ENCODE measurements around the gene OR2B6. TPM values are rescaled to one million over a fixed set of nuclear protein-coding genes. Genes with fewer than 3 reads are reported as not detected.

The OR2B6 gene
- total and polyA plus RNA-seq, 2 donors from 2014 or later: not detected

DNA sequence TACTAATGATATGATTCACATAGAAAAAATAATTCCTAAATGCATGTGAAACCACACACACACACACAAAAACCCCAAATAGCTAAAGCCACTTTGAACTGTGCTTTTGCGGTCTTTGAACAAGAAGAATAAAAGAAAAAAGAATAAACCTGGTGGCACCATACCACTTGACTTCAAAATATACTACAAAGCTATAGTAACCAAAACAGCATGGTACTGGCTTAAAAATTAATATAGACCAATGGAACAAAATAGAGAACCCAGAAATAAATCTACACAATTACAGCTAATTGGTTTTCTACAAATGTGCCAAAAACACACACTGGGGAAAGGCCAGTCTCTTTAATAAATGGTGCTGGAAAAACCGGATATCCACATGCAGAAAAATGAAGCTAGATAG lies 13.4 kb downstream of the OR2B6 start:
- intact Hi-C loops (cut with DNase I): no loop called here
- Histone ChIP-seq H3K27me3 (ENCODE audit: control insufficient read depth, insufficient read depth, low read length) (no peaks in the 10 kb centered on the region), H3K9me3 (ENCODE audit: control insufficient read depth in 2 of 3, insufficient read depth in 1 of 3, low read length in 3 of 3) (peaks cover 0 to 7% (median 2%) of the 10 kb centered on the region in 3 donors), H3K27ac (ENCODE audit: low read depth in 2 of 2, low read length in 2 of 2) (no peak overlapping the region), H3K4me3 (ENCODE audit: low read length in 3 of 3) (no peak overlapping the region), H3K9ac (ENCODE audit: low read length in 3 of 3) (no peak overlapping the region), H3K4me1 (ENCODE audit: control insufficient read depth in 2 of 3, insufficient read depth in 2 of 3, low read depth in 1 of 3, low read length in 3 of 3) (no peaks in the 10 kb centered on the region), H3K36me3 (ENCODE audit: control insufficient read depth in 2 of 3, insufficient read depth in 3 of 3, low read length in 3 of 3) (no peaks in the 10 kb centered on the region)
- no peak for DNase-seq
- FAIRE-seq: no peak
- TF ChIP-seq, protein P1, sequence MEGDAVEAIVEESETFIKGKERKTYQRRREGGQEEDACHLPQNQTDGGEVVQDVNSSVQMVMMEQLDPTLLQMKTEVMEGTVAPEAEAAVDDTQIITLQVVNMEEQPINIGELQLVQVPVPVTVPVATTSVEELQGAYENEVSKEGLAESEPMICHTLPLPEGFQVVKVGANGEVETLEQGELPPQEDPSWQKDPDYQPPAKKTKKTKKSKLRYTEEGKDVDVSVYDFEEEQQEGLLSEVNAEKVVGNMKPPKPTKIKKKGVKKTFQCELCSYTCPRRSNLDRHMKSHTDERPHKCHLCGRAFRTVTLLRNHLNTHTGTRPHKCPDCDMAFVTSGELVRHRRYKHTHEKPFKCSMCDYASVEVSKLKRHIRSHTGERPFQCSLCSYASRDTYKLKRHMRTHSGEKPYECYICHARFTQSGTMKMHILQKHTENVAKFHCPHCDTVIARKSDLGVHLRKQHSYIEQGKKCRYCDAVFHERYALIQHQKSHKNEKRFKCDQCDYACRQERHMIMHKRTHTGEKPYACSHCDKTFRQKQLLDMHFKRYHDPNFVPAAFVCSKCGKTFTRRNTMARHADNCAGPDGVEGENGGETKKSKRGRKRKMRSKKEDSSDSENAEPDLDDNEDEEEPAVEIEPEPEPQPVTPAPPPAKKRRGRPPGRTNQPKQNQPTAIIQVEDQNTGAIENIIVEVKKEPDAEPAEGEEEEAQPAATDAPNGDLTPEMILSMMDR (IDR thresholded peaks at IDR 0.05; ENCODE audit: borderline replicate concordance, extremely low read depth, insufficient read depth): no peak

DNA sequence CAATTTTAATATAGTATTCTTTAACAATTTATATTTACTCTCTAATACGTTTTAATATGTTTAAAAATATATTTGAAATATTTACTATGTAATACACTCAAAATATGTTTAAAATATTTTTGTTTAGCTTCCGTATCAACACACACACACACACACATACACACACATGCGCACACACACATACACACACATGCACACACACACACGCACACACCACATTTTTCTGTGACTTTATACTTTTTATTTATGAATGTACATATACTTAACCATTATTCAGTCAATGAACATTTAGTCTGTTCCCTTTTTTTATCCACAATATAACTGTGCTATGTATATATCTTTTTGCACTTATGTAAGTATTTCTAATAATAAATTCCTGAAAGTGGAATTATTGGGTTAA lies 15.7 kb downstream of the OR2B6 start:
- TF ChIP-seq, protein P1 (IDR thresholded peaks at IDR 0.05; ENCODE audit: borderline replicate concordance, extremely low read depth, insufficient read depth): no peak
- DNase-seq: no peak
- intact Hi-C loops (cut with DNase I): no loop called here
- Histone ChIP-seq H3K36me3 (ENCODE audit: control insufficient read depth in 2 of 3, insufficient read depth in 3 of 3, low read length in 3 of 3) (no peaks in the 10 kb centered on the region), H3K27ac (ENCODE audit: low read depth in 2 of 2, low read length in 2 of 2) (no peak overlapping the region), H3K27me3 (ENCODE audit: control insufficient read depth, insufficient read depth, low read length) (no peaks in the 10 kb centered on the region), H3K9me3 (ENCODE audit: control insufficient read depth in 2 of 3, insufficient read depth in 1 of 3, low read length in 3 of 3) (peaks cover 0 to 7% (median 0%) of the 10 kb centered on the region in 3 donors), H3K4me3 (ENCODE audit: low read length in 3 of 3) (no peak overlapping the region), H3K4me1 (ENCODE audit: control insufficient read depth in 2 of 3, insufficient read depth in 2 of 3, low read depth in 1 of 3, low read length in 3 of 3) (no peaks in the 10 kb centered on the region), H3K9ac (ENCODE audit: low read length in 3 of 3) (no peak overlapping the region)
- FAIRE-seq: no peak

DNA sequence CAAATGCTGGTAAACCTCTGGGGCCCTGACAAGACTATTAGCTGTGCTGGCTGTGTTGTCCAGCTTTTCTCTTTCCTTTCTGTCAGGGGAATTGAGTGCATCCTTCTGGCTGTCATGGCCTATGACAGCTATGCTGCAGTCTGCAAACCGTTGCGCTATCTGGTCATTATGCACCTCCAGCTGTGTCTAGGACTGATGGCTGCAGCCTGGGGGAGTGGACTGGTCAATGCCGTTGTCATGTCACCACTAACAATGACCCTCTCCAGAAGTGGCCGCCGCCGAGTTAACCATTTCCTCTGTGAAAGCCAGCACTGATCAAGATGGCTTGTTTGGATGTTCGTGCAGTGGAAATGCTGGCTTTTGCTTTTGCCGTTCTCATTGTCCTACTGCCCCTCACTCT lies 20.3 kb downstream of the OR2B6 start:
- H3K36me3 ChIP-seq (ENCODE audit: control insufficient read depth in 2 of 3, insufficient read depth in 3 of 3, low read length in 3 of 3): no peaks in the 10 kb centered on the region
- no peak overlapping the region for H3K9ac ChIP-seq (ENCODE audit: low read length in 3 of 3)
- TF ChIP-seq, protein P1 (IDR thresholded peaks at IDR 0.05; ENCODE audit: borderline replicate concordance, extremely low read depth, insufficient read depth): no peak
- no peaks in the 10 kb centered on the region for H3K27me3 ChIP-seq (ENCODE audit: control insufficient read depth, insufficient read depth, low read length)
- no peak overlapping the region for H3K27ac ChIP-seq (ENCODE audit: low read depth in 2 of 2, low read length in 2 of 2)
- FAIRE-seq (no peak), DNase-seq (no peak)
- intact Hi-C loops (cut with DNase I): no loop called here
- no peaks in the 10 kb centered on the region for H3K9me3 ChIP-seq (ENCODE audit: control insufficient read depth in 2 of 3, insufficient read depth in 1 of 3, low read length in 3 of 3)
- H3K4me1 ChIP-seq (ENCODE audit: control insufficient read depth in 2 of 3, insufficient read depth in 2 of 3, low read depth in 1 of 3, low read length in 3 of 3): no peaks in the 10 kb centered on the region
- no peak overlapping the region for H3K4me3 ChIP-seq (ENCODE audit: low read length in 3 of 3)

DNA sequence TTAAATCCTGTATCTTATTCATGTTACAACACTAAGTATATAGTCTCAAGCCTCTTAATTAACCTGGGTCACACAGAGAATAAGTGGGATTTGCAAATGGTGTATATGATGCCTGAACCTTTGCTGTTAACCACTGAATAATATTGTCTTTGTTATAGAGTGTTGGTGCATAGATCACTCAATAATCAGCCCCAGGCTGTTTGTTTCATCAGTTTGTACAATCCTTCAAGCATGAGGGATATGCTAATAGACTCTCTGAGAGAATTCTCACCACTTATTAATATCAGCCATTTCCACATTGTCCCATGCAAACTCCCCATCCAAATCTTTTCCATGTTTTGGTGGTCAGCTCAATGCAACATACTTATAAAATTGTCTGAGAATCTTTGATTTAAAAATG lies 21.7 kb downstream of the OR2B6 start:
- Histone ChIP-seq H3K27me3 (ENCODE audit: control insufficient read depth, insufficient read depth, low read length) (no peaks in the 10 kb centered on the region), H3K36me3 (ENCODE audit: control insufficient read depth in 2 of 3, insufficient read depth in 3 of 3, low read length in 3 of 3) (no peaks in the 10 kb centered on the region), H3K27ac (ENCODE audit: low read depth in 2 of 2, low read length in 2 of 2) (no peak overlapping the region), H3K9ac (ENCODE audit: low read length in 3 of 3) (no peak overlapping the region), H3K4me3 (ENCODE audit: low read length in 3 of 3) (no peak overlapping the region), H3K4me1 (ENCODE audit: control insufficient read depth in 2 of 3, insufficient read depth in 2 of 3, low read depth in 1 of 3, low read length in 3 of 3) (no peaks in the 10 kb centered on the region), H3K9me3 (ENCODE audit: control insufficient read depth in 2 of 3, insufficient read depth in 1 of 3, low read length in 3 of 3) (no peaks in the 10 kb centered on the region)
- FAIRE-seq (no peak), DNase-seq (no peak)
- intact Hi-C loops (cut with DNase I): no loop called here
- TF ChIP-seq, protein P1 (IDR thresholded peaks at IDR 0.05; ENCODE audit: borderline replicate concordance, extremely low read depth, insufficient read depth): no peak
